ENCODE measurements around the gene GSN.

Gene GSN

DNA sequence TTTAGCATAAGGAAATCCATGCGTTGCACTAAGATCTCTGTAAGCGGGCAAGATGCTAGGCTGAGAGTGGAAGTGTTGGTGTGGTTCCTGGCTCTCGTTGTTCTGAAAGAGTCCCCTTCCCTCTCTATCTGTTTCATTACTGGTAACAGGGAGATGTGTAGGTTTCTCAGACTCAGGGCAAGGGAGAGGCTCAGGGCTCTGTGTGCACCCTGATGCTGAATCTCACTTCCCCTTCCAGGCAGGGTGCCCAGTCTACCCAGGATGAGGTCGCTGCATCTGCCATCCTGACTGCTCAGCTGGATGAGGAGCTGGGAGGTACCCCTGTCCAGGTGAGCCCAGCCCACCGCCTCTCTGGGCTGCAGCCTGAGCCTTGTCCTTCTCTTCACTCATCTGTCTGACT, 56.4 kb downstream of the GSN start:
- TF ChIP-seq, protein P1, sequence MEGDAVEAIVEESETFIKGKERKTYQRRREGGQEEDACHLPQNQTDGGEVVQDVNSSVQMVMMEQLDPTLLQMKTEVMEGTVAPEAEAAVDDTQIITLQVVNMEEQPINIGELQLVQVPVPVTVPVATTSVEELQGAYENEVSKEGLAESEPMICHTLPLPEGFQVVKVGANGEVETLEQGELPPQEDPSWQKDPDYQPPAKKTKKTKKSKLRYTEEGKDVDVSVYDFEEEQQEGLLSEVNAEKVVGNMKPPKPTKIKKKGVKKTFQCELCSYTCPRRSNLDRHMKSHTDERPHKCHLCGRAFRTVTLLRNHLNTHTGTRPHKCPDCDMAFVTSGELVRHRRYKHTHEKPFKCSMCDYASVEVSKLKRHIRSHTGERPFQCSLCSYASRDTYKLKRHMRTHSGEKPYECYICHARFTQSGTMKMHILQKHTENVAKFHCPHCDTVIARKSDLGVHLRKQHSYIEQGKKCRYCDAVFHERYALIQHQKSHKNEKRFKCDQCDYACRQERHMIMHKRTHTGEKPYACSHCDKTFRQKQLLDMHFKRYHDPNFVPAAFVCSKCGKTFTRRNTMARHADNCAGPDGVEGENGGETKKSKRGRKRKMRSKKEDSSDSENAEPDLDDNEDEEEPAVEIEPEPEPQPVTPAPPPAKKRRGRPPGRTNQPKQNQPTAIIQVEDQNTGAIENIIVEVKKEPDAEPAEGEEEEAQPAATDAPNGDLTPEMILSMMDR (conservative IDR thresholded peaks at IDR 0.05): no peak
- no peak overlapping the region for H3K27ac ChIP-seq

DNA sequence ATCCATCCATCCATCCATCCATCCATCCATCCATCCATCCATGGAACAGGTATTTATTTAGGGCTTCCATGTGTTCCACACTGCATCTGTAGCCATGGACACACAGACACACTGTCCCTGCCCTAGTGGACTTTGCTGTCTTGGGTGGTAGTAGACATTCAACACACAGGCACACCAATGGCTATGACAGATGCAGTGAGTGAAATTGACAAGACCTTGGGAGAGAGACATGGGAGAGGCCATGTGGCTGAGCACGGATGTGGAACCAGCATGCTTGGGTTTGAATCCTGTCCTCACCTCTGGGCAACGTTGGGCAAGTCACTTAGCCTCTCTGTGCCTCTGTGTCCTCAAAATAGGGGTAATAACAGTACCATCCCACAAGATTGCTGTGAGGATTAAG, 56.8 kb downstream of the GSN start:
- no peak overlapping the region for H3K27ac ChIP-seq
- TF ChIP-seq, protein P1 (conservative IDR thresholded peaks at IDR 0.05): no peak

- TF ChIP-seq, protein P1 (conservative IDR thresholded peaks at IDR 0.05): no peak
- H3K27ac ChIP-seq: no peak overlapping the region
Observed at GRCh38 chr9:121325387-121325786, 57.4 kb downstream of the GSN start.

DNA sequence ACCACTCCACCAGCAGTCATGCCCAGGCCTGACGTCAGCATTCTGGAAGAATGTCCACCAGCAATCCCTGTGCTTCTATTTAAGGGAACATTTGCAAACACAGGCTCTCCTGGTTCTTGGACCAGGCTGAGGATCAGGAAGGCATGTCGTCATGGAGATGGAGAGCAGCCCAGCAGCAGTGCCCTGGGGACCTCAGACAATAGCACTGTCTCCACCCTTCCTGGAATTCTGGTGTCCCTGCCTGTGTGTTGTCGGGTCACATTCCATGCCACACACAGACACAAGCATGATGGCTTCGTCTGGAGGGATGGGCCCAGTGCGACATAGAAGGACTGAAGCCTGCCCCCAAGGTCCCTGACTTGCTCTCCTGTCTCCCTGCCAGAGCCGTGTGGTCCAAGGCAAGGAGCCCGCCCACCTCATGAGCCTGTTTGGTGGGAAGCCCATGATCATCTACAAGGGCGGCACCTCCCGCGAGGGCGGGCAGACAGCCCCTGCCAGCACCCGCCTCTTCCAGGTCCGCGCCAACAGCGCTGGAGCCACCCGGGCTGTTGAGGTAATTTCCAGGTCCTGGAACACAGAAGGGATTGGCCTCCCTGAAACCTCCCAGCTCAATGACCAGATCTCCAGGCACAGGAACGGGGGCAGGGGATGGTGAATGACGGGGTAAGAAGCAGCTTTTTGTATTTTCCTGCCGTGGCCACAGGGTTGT, 58.3 kb downstream of the GSN start:
- H3K27ac ChIP-seq: no peak overlapping the region
- TF ChIP-seq, protein P1 (conservative IDR thresholded peaks at IDR 0.05): no peak

DNA sequence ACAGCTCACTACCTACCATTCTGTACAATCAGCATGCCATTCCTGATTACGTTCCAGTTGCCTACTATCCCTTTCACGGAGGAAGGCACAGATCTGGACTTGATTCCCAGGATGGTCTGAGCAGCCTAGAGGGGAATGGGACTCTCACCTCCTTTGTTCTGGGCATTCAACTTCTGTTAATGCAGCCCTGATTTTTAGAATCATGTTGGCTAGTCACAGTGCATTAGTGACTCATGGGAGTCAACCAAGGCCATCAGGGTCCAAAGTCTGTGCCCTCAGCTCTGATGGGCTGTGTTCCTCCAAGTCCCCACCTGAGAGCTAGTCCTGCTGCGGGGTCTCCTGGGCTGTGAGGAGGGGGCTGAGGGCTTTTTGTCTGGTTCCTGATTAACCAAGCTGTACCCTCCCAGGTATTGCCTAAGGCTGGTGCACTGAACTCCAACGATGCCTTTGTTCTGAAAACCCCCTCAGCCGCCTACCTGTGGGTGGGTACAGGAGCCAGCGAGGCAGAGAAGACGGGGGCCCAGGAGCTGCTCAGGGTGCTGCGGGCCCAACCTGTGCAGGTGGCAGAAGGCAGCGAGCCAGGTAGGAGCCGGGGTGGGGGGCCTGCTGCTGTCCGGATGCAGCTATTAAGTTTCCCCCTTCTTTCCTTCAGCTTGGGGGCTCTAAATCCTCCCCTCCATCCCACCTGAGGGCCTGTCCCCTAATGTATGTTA, 59.1 kb downstream of the GSN start:
- TF ChIP-seq, protein P1 (conservative IDR thresholded peaks at IDR 0.05): no peak
- no peak overlapping the region for H3K27ac ChIP-seq

DNA sequence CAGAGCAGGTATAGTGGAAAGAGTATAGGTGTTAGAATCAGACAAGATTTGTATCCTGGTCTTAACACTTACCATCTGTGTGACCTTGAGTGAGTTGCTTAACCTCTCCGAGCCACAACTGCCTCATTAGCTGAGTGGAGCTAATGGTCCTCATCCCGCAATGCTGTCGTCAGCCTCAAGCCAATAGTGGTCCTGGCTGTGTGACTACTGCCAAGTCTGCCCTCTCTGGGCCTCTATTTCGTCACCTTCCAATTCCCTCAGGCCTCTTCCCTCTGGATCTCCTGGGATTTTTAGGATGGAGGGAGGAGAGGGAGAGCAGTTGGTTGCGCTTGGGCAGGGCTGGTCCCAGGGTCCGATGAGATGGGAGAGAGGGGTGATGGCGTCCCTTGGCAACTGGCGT, 60.5 kb downstream of the GSN start:
- TF ChIP-seq, protein P1 (conservative IDR thresholded peaks at IDR 0.05): no peak
- no peak overlapping the region for H3K27ac ChIP-seq

- H3K27ac ChIP-seq: no peak overlapping the region
Observed at GRCh38 chr9:121328876-121329681, 61.1 kb downstream of the GSN start.

More at GRCh38 chr9:121328876-121329681, 61.1 kb downstream of the GSN start:
- TF ChIP-seq, protein P1 (conservative IDR thresholded peaks at IDR 0.05): no peak

Data from VCaP (cell line).